HEK293T (cell line): Measurements from ENCODE around the gene ZPBP.
"Not testable (repeated sequence)": the region's sequence is repeated elsewhere in the genome, so short reads cannot be mapped to it uniquely, and the experiment has no call there.

Experiments used
- CTCF ChIA-PET: fragments of 350-600 bp; formaldehyde crosslinking; extraction: SDS; loops from one replicate; lab custom pipeline; 2021; ENCODE audit warnings: antibody characterized with exemption, inconsistent platforms; lab: Yijun Ruan, JAX
- POLR2A ChIA-PET: fragments of 350-600 bp; formaldehyde crosslinking; extraction: SDS; loops from one replicate; lab custom pipeline; 2020; ENCODE audit warnings: antibody characterized with exemption, inconsistent platforms; lab: Yijun Ruan, JAX
- DNase-seq: peaks from one replicate; pipeline ENCODE4 v3.0.0; 2012; ENCODE audit warnings: mixed read lengths; ENCODE audit errors: extremely low spot score
- ARNT ChIP-seq: fragments of 450-650 bp; IDR thresholded peaks from 2 replicates; pipeline ENCODE4 v1.6.1; 2017; ENCODE audit warnings: mild to moderate bottlenecking
- BHLHE40 ChIP-seq: fragments of 450-650 bp; IDR thresholded peaks from 2 replicates; pipeline ENCODE4 v1.6.1; 2016; ENCODE audit warnings: mild to moderate bottlenecking, moderate library complexity, borderline replicate concordance
- CTBP1 ChIP-seq: fragments of 450-650 bp; IDR thresholded peaks from 2 replicates; pipeline ENCODE4 v1.6.1; 2016; ENCODE audit warnings: borderline replicate concordance
- ELF4 ChIP-seq: fragments of 450-650 bp; IDR thresholded peaks from 2 replicates; pipeline ENCODE4 v1.6.1; 2017; ENCODE audit warnings: antibody characterized with exemption
- FOXA1 ChIP-seq: fragments of 450-650 bp; IDR thresholded peaks from 2 replicates; pipeline ENCODE4 v1.6.1; 2016; ENCODE audit warnings: mild to moderate bottlenecking
- FOXK2 ChIP-seq: fragments of 450-650 bp; IDR thresholded peaks from 2 replicates; pipeline ENCODE4 v1.6.1; 2016; ENCODE audit warnings: mild to moderate bottlenecking
- FOXM1 ChIP-seq: fragments of 450-650 bp; IDR thresholded peaks from 2 replicates; pipeline ENCODE4 v1.6.1; 2017; ENCODE audit warnings: mild to moderate bottlenecking, borderline replicate concordance
- HDGF ChIP-seq: fragments of 450-650 bp; IDR thresholded peaks from 2 replicates; pipeline ENCODE4 v1.6.1; 2017; ENCODE audit warnings: antibody characterized with exemption, borderline replicate concordance
- L3MBTL2 ChIP-seq: fragments of 450-650 bp; conservative IDR thresholded peaks from 2 replicates; pipeline ENCODE4 v1.6.1; 2016; ENCODE audit warnings: mild to moderate bottlenecking
- LEF1 ChIP-seq: fragments of 450-650 bp; IDR thresholded peaks from 2 replicates; pipeline ENCODE4 v1.6.1; 2017; ENCODE audit warnings: mild to moderate bottlenecking, borderline replicate concordance
- NFRKB ChIP-seq: fragments of 450-650 bp; IDR thresholded peaks from 2 replicates; pipeline ENCODE4 v1.6.1; 2016; ENCODE audit warnings: mild to moderate bottlenecking, moderate library complexity
- PKNOX1 ChIP-seq: fragments of 450-650 bp; IDR thresholded peaks from 2 replicates; pipeline ENCODE4 v1.6.1; 2016
- SP1 ChIP-seq: fragments of 450-650 bp; IDR thresholded peaks from 2 replicates; pipeline ENCODE4 v1.6.1; 2017
- SUZ12 ChIP-seq: fragments of 450-650 bp; IDR thresholded peaks from 2 replicates; pipeline ENCODE4 v1.6.1; 2016; ENCODE audit warnings: mild to moderate bottlenecking
- TARDBP ChIP-seq: fragments of 450-650 bp; IDR thresholded peaks from 2 replicates; pipeline ENCODE4 v1.6.1; 2016
- ZNF384 ChIP-seq: fragments of 450-650 bp; IDR thresholded peaks from 2 replicates; pipeline ENCODE4 v1.6.1; 2016

ZPBP gene

GRCh38 chr7:50068850-50069551 is 24.0 kb downstream of the ZPBP start:
- ChIA-PET CTCF (no interaction called here), POLR2A (no interaction called here)
- TF ChIP-seq PKNOX1 = no peak
- no peak for TF ChIP-seq FOXA1
- TF ChIP-seq FOXK2 = no peak
- TF ChIP-seq TARDBP = no peak
- TF ChIP-seq BHLHE40 = no peak
- no peak for TF ChIP-seq ARNT
- TF ChIP-seq SUZ12 = no peak
- TF ChIP-seq HDGF = no peak
- no peak for TF ChIP-seq L3MBTL2
- TF ChIP-seq NFRKB = no peak
- no peak for TF ChIP-seq CTBP1
- TF ChIP-seq ELF4 = no peak
- no peak for TF ChIP-seq ZNF384
- no peak for TF ChIP-seq SP1
- TF ChIP-seq FOXM1 = no peak
- TF ChIP-seq LEF1 = no peak
- DNase-seq = no peak

GRCh38 chr7:50068026-50068425 is 25.0 kb downstream of the ZPBP start:
- POLR2A ChIA-PET = no interaction called here
- DNase-seq = peak; percentile 12
- CTCF ChIA-PET = interaction anchor here (0.7 kb wide), 1 partner anchor 13 kb away, joined by 4 read pairs; no protein-coding TSS in a partner anchor
- TF ChIP-seq BHLHE40 (no peak), FOXM1 (no peak), PKNOX1 (no peak), ELF4 (no peak), SP1 (no peak)

- TF ChIP-seq NFRKB = no peak
- no peak for TF ChIP-seq ELF4
- TF ChIP-seq ZNF384 = no peak
- TF ChIP-seq SUZ12 = no peak
- CTCF ChIA-PET = no interaction called here
- DNase-seq = no peak
- POLR2A ChIA-PET = no interaction called here
Observed at GRCh38 chr7:50062951-50063350, 30.1 kb downstream of the ZPBP start.

- POLR2A ChIA-PET = interaction anchor here (0.6 kb wide), 1 partner anchor 1251 kb away, joined by 3 read pairs; no protein-coding TSS in a partner anchor
- CTCF ChIA-PET = no interaction called here
- DNase-seq = no peak
- no peak for TF ChIP-seq ARNT
- no peak for TF ChIP-seq LEF1
Observed at GRCh38 chr7:50056131-50056530, 36.9 kb downstream of the ZPBP start.

- ChIA-PET CTCF (no interaction called here), POLR2A (no interaction called here)
- DNase-seq = no peak
- no peak for TF ChIP-seq L3MBTL2
- TF ChIP-seq SUZ12 = no peak
- TF ChIP-seq FOXA1 = no peak
- TF ChIP-seq PKNOX1 = no peak
- TF ChIP-seq FOXM1 = no peak
- TF ChIP-seq CTBP1 = no peak
- no peak for TF ChIP-seq NFRKB
- TF ChIP-seq ARNT = no peak
- TF ChIP-seq BHLHE40 = no peak
- TF ChIP-seq LEF1 = no peak
Observed at GRCh38 chr7:50047716-50048115, 45.3 kb downstream of the ZPBP start.

GRCh38 chr7:50041165-50041564 is 51.9 kb downstream of the ZPBP start:
- DNase-seq, CTCF ChIA-PET, POLR2A ChIA-PET: not testable (repeated sequence)

GRCh38 chr7:50037086-50037485 is 56.0 kb downstream of the ZPBP start:
- POLR2A ChIA-PET = no interaction called here
- CTCF ChIA-PET = no interaction called here
- no peak for TF ChIP-seq SP1
- no peak for TF ChIP-seq PKNOX1
- no peak for TF ChIP-seq ARNT
- TF ChIP-seq NFRKB = no peak
- no peak for TF ChIP-seq LEF1
- no peak for TF ChIP-seq ELF4
- no peak for TF ChIP-seq FOXM1
- TF ChIP-seq ZNF384 = no peak
- no peak for TF ChIP-seq HDGF
- DNase-seq = no peak
